Erythroblast (primary cell): ENCODE results near the gene HOXC6.

Experiments
- DNase-seq, 2 experiments: peaks; one replicate each; lab custom pipeline; 2025; lab: John Stamatoyannopoulos, UW
- GATA1 ChIP-seq: IDR thresholded peaks from 2 replicates; pipeline ENCODE4 v1.6.1; 2011; ENCODE audit warnings: low read depth, mild to moderate bottlenecking, control low read depth, low read length, moderate library complexity
- POLR2A ChIP-seq: IDR thresholded peaks from 2 replicates; pipeline ENCODE4 v1.6.1; 2011; ENCODE audit warnings: mild to moderate bottlenecking, low read length

The HOXC6 gene

DNA sequence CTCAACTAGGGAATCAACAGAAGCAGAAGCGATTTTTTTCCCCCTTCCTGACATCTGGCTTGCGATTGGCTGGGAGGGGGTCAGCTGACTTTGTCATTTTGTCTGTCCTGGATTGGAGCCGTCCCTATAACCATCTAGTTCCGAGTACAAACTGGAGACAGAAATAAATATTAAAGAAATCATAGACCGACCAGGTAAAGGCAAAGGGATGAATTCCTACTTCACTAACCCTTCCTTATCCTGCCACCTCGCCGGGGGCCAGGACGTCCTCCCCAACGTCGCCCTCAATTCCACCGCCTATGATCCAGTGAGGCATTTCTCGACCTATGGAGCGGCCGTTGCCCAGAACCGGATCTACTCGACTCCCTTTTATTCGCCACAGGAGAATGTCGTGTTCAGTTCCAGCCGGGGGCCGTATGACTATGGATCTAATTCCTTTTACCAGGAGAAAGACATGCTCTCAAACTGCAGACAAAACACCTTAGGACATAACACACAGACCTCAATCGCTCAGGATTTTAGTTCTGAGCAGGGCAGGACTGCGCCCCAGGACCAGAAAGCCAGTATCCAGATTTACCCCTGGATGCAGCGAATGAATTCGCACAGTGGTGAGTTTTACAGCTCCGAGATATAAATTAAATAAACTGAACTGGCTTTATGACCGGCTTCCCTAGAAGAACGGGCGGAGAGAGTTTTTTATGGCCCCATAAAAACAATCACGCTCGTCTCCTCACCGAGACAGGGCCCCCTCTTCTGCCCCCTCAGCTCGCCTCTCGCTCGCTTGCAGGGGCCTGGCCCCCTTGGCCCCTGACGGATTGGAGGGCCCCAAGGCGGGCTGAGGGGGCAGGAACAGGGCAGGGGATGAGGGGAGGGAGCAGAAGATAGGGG lies at the start of gene HOXC6:
Gene HOXC6, plus strand, starts transcription at position 127 of the 888 bp plus-strand sequence. Its CDS starts 82 bp downstream, at position 209.
- DNase-seq, result no peak
- TF ChIP-seq POLR2A (no peak), GATA1 (no peak)

DNA sequence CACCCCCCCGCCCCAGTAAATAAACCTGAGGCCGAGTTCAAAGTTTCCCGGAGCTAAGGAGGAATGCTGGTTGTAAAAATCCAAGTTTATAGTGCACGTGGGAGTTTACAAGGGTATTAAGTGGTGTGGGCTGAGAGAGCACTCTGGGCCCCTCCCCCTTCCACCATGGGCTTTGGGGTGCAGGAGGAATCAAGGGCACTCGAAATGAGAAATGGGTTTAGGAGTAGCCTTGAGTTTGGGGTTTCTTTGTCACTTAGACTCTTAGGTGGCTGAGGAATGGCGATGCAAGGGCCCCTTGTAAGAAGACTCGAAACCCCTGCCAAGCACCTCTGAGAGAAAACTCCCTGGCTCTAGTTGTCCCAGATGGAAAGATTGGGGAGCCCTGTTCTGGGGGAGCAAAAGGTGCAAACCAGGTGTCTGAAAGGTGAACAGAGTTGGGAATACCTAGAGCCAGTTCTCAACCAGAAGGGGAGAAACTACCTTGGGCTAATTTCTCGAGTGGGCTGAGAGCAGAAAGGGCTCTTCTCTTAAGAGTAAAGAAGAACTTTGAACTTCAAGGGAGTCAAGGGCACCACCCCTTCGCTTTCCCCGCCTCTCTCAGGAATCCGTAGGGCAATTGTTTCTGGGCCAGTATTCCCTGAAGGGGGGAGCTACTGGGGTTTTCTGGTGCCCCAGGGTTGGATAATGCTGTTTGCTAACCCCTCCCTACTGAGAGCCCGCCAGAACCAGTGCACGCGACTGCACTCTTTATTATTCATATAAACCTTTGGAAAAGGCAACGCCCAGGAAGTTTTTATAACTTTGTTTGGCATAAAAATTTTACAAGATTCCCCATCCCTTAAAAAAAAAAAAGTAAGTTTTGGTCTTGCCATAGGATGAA lies 49.5 kb upstream of the HOXC6 start:
- TF ChIP-seq POLR2A (no peak), GATA1 (no peak)

DNA sequence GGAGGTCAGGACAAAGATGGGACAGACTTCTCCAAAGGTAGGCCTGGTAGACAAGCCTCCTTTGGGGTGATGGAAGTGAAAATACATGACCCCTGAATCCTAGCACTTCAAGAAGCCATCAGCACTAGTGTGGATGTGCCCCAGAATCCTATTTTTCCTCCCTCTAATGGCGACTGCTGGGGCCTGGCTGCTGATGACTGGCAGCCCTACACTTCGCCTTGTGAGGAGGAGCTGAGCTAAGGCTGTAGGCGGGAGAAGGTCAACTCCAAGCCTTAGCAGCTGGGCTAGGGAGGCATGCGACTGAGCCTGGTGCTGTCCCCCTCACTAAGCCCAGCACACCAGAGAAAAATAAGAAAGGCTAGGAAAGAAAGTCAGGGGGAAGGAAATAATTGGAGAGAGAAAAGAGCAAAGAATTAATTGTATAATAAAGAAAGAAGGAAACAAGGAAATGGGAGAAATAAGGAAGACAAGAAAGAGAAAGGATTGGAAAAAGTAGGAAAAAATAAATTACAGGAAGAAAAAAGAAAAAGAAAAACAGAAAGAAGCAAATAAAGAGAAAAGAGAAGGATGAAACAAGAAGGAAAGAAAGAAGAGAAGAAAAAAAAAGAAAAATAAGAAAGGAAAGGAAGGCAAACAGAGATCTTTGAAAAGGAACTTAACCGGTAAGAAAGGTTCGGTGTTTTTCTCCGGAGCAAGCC lies 48.0 kb upstream of the HOXC6 start:
- no peak for DNase-seq
- TF ChIP-seq POLR2A, result no peak
- no peak for TF ChIP-seq GATA1

More for the DNA sequence above, 49.5 kb upstream of the HOXC6 start:
- DNase-seq, result no peak

DNA sequence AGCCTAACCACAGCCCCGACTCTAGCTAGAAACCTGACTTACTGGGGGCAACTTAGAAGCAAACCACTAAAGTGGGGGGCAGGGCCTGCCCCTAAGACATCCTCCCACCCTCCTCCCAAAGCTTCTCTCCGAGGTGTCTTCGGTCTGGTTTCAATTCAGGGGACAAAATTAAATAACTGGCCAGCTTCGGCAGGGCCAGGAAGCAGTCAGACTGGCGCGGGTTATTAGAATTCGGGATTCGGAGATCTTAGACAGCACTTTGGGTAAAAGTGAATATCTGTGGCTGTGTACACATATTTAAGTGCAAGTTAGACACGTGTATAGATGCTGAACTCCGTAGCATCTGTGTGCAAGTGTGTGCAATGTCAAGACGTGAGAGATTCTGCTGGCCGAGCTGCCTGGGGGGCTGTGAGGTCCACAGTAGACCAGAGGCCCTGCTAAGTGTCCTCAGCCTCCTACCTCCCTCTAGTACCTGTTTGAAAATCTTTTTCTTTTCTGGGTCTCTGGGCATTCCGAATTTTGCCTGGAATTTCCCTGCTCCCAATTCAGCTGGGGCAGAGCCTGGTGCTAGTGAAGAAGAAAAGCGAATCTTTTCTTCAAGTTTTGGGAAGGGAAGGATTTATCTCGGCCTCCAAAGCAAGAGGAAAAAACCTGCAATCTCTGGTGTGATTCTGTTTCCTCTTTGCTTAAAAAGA lies 47.3 kb upstream of the HOXC6 start:
- TF ChIP-seq POLR2A (no peak), GATA1 (no peak)
- no peak for DNase-seq

DNA sequence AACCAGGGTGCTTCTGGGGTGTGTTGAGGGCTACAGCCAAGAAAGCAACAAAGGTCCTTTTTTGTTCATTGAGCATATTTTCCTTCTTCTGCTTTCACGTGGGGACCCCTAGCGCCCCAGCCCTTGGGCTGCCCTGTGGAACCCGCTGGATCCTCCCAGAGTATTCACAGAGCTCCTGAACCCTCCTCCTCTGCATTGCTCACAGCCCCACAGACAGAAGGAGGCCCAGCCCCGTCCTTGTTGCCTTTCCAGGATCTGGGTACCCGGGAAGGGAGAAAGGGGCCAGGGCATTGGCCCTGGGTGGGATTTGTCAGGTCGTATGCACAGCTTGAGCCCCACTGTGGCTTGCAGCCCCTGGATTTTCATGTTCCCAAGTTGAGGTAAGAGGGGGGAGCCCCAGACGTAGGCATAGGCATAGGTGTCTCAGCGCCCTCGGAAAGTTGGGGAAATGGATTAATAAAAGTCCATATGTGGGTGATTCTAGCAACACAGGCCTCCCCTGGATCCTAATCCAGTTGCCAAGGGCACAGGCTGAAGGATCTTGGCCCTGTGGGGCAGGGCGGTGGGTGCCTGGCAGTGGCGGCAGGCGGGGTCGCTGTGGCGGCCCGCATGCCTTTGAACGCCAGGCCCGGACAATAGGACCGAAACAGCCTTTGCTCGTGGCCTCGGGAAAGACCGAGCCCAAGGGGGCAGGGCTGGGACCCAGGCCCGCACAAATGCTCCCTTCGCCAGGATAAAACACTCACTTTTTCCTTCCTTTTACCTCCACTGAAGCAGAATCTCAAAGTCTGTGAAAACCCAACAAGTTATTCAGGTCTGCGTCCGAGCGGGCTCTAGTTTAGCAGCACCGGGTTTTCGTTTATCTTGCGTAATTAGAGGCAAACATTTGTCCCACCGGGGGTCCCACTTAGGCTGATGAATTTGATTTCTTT lies 46.3 kb upstream of the HOXC6 start:
- no peak for DNase-seq
- TF ChIP-seq GATA1 (no peak), POLR2A (no peak)

DNA sequence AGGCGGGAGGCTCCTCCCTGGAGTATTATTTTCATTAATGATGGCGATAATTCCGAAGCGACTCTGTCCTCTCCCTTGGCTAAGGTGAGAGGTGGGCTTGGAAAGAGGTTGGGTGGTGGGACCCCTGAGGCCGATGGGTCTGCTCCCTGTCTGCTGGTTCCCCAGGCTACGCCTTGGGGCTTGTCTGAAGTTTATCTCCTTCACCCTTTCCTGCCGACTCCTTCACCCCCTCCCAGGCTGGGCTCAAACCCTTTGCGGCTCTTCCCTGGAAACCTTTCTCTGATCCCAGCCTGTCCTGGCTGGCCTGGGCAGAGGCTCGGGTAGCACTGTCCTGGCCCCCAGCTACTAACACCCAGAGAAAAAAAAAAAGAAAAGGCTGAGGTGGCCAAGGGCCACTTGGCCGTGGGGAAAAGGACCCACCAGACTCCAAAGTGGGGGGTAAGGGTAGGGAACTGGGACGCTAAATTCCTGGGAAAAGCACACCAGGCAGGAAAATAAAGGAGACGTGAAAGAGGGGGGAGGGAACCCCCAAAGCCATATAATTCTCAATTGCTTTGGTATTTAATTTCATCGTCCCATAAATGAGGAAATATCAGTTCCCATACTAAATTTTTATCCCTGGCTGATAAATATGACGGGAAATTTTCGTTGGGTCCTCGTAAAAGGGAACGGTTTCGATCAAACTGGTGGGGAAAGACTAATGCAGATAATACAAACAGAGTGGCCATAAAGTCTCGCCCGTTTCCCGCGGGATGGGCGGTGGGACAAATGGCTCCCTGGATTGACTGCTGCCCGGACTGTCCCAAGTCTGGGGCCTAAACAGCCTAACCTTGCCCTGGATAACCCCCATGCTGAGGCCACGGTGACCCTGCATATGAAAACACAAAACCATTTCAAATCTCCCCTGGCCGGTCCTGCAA lies 45.3 kb upstream of the HOXC6 start:
- DNase-seq, result no peak
- TF ChIP-seq POLR2A, result no peak
- no peak for TF ChIP-seq GATA1

DNA sequence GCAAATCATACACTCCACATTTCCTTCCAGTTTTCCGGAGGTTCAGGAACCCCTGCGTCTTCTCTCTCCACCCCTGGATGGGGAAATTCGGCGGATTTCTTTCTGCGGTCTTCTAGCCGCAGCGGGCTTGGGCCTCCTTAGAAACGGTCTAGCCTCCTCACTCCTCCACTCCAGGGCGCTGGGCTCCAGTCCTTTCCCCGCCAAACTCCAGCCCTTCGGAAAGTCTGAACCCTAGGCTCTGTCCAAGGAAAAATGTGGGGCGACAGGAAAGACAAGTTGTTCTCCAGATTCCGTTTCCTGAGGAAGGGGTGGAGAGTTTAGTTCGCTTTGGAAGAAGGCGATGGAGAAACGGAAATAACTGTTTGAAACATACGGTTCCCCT lies 44.7 kb upstream of the HOXC6 start:
- DNase-seq, result no peak
- TF ChIP-seq GATA1 (no peak), POLR2A (no peak)

DNA sequence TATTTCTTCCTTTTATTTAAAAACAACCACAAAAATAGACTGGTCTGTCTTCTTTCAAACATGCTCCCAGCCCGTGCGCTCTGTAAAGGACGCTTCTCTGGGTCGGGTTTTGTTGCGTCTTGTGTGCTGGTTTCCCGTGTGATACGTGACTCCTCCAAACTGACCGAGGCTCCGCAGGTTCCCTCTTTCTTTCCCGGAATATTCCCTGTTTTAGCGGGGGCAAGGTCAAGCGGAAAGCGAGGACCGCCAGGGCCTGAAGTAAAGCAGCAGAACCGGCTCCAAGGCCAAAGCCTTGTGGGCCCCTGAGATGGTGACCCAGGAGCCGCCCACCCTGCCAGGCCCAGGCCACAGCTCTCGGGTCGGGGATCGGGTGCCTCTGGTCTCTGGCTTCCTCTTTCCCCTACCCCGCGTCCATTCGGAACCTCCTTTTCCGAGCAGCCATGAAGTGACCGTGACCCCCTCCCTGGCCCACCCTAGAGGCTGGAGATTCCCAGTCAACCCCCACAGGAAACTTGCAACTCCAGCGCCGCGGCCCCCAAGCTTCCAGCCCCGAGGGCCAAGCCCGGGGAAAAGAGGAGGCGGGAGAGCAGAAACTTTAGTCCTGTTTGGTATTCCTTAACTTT lies 44.2 kb upstream of the HOXC6 start:
- TF ChIP-seq GATA1, result no peak
- no peak for DNase-seq

DNA sequence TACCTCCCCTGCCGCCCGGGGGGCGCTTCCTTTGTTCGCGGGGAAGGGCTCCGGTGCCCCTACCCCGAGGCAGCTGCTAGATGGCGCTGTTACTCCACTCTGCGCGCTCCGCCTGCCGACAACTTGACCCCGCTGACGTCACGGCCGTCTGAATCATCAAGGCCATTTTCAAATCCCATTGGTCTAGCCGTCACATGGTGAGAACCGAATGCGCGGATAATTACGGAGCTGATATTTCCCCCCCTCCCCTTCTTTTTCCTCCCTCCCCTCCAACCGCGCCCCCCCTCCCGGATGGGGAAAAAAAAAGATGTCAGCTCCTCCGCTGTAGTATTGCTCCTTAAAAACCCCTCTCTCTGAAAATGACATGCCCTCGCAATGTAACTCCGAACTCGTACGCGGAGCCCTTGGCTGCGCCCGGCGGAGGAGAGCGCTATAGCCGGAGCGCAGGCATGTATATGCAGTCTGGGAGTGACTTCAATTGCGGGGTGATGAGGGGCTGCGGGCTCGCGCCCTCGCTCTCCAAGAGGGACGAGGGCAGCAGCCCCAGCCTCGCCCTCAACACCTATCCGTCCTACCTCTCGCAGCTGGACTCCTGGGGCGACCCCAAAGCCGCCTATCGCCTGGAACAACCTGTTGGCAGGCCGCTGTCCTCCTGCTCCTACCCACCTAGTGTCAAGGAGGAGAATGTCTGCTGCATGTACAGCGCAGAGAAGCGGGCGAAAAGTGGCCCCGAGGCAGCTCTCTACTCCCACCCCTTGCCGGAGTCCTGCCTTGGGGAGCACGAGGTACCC lies 43.1 kb upstream of the HOXC6 start, which contains the start of gene HOXC10:
Gene HOXC10, plus strand, starts transcription at position 246 of the 791 bp plus-strand sequence. Its CDS starts 114 bp downstream, at position 360.
- no peak for TF ChIP-seq GATA1
- TF ChIP-seq POLR2A, result no peak
- DNase-seq, result peak; percentile 85 to 92

DNA sequence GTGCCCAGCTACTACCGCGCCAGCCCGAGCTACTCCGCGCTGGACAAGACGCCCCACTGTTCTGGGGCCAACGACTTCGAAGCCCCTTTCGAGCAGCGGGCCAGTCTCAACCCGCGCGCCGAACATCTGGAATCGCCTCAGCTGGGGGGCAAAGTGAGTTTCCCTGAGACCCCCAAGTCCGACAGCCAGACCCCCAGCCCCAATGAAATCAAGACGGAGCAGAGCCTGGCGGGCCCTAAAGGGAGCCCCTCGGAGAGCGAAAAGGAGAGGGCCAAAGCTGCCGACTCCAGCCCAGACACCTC lies 42.6 kb upstream of the HOXC6 start:
- DNase-seq, result no peak
- TF ChIP-seq GATA1 (no peak), POLR2A (no peak)
